Muscle layer of duodenum (tissue), 2 donors: ENCODE data around the gene GIMAP8.
"Not testable (repeated sequence)": the region's sequence is repeated elsewhere in the genome, so short reads cannot be mapped to it uniquely, and the experiment has no call there.

Experiments
- H3K27ac ChIP-seq: one replicate; pipeline ENCODE4 v1.7.0; 2013; ENCODE audit warnings: mild to moderate bottlenecking, low read length
- H3K27me3 ChIP-seq: one replicate; pipeline ENCODE4 v1.7.0; 2013; ENCODE audit warnings: low read depth, mild to moderate bottlenecking, control low read depth, low read length
- H3K36me3 ChIP-seq, 2 donors: one replicate each; pipeline ENCODE4 v1.7.0; 2013; ENCODE audit warnings: low read length in 2 of 2, control low read depth in 1 of 2, mild to moderate bottlenecking in 1 of 2; ENCODE audit not compliant: insufficient read depth in 2 of 2, control insufficient read depth in 1 of 2
- H3K4me1 ChIP-seq, 2 donors: one replicate each; pipeline ENCODE4 v1.7.0; 2013; ENCODE audit warnings: low read length in 2 of 2, mild to moderate bottlenecking in 2 of 2, control low read depth in 1 of 2, moderate library complexity in 1 of 2; ENCODE audit not compliant: insufficient read depth in 2 of 2, control insufficient read depth in 1 of 2
- H3K4me3 ChIP-seq, 2 donors: one replicate each; pipeline ENCODE4 v1.7.0; 2013; ENCODE audit warnings: low read length in 2 of 2, low read depth in 1 of 2, mild to moderate bottlenecking in 1 of 2
- H3K9me3 ChIP-seq, 2 donors: one replicate each; pipeline ENCODE4 v1.7.0; 2013; ENCODE audit warnings: low read length in 2 of 2, control low read depth in 1 of 2, mild to moderate bottlenecking in 1 of 2; ENCODE audit not compliant: control insufficient read depth in 1 of 2
- donor health status: healthy.

GIMAP8 gene

GRCh38 chr7:150457064-150457463 is 6.6 kb downstream of the GIMAP8 start:
- H3K36me3 ChIP-seq, H3K4me3 ChIP-seq, H3K27ac ChIP-seq, H3K27me3 ChIP-seq, H3K4me1 ChIP-seq: not testable (repeated sequence)
- H3K9me3 ChIP-seq, result peaks cover 4 to 25% of the 10 kb centered on the region in 2 donors

GRCh38 chr7:150458235-150458634 is 7.8 kb downstream of the GIMAP8 start:
- Histone ChIP-seq H3K9me3 (peaks cover 4 to 29% of the 10 kb centered on the region in 2 donors), H3K36me3 (no peaks in the 10 kb centered on the region), H3K27me3 (no peaks in the 10 kb centered on the region), H3K4me3 (no peak overlapping the region), H3K4me1 (no peaks in the 10 kb centered on the region), H3K27ac (no peak overlapping the region)

DNA sequence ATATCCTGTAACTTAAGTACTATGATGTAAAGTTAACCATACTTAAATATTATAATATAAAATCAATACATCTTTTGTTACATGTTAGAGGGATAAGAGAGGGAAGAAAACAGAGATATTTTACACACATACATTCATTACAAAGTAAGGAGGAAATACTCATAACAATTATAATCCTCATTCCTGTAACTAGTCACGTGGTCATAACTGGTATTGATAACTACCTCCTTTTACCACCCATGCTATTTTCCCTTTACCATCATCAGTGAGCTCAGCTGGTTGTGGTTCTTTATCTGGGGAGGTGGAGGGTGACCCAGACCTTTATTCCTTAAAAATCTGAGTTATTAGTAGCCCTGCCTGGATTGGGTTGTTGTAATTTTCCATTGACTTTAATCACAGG is 8.3 kb downstream of the GIMAP8 start:
- Histone ChIP-seq H3K4me3 (no peak overlapping the region), H3K27ac (no peak overlapping the region), H3K9me3 (peaks cover 4 to 30% of the 10 kb centered on the region in 2 donors), H3K27me3 (no peaks in the 10 kb centered on the region), H3K36me3 (no peaks in the 10 kb centered on the region), H3K4me1 (no peaks in the 10 kb centered on the region)

DNA sequence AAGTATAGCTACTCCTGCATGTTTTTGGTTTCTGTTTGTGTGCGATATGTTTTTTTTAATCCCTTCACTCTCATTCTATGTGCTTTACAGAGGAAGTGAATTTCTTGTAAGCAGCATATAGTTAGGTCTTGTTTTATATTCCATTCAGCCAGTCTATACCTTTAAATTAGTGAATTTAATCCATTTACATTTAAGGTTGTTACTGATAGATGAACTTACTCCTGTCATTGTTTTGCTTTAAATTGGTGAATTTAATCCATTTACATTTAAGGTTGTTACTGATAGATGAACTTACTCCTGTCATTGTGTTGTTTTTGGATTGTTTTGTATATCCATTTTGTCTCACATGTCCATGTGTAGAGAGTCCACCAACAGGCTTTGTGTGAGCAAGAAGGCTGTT is 11.1 kb downstream of the GIMAP8 start:
- Histone ChIP-seq H3K4me1 (no peaks in the 10 kb centered on the region), H3K9me3 (peaks cover under 1 to 26% of the 10 kb centered on the region in 2 donors), H3K4me3 (no peak overlapping the region)

GRCh38 chr7:150462413-150462812 is 12.0 kb downstream of the GIMAP8 start:
- H3K4me1 ChIP-seq, result no peaks in the 10 kb centered on the region
- peak overlapping the region in 1 of 2 donors; percentile 2 for H3K4me3 ChIP-seq
- H3K9me3 ChIP-seq, result peaks cover 0 to 26% of the 10 kb centered on the region in 2 donors
- no peaks in the 10 kb centered on the region for H3K27me3 ChIP-seq
- H3K36me3 ChIP-seq, result no peaks in the 10 kb centered on the region
- no peak overlapping the region for H3K27ac ChIP-seq

More for the DNA sequence above, 11.1 kb downstream of the GIMAP8 start:
- no peaks in the 10 kb centered on the region for H3K36me3 ChIP-seq
- H3K27ac ChIP-seq, result no peak overlapping the region
- no peaks in the 10 kb centered on the region for H3K27me3 ChIP-seq

- Histone ChIP-seq H3K4me3 (no peak overlapping the region), H3K36me3 (no peaks in the 10 kb centered on the region), H3K4me1 (no peaks in the 10 kb centered on the region), H3K9me3 (peaks cover 0 to 26% of the 10 kb centered on the region in 2 donors), H3K27me3 (no peaks in the 10 kb centered on the region), H3K27ac (no peak overlapping the region)
These were observed 13.0 kb downstream of the GIMAP8 start for GRCh38 chr7:150463461-150463860.

DNA sequence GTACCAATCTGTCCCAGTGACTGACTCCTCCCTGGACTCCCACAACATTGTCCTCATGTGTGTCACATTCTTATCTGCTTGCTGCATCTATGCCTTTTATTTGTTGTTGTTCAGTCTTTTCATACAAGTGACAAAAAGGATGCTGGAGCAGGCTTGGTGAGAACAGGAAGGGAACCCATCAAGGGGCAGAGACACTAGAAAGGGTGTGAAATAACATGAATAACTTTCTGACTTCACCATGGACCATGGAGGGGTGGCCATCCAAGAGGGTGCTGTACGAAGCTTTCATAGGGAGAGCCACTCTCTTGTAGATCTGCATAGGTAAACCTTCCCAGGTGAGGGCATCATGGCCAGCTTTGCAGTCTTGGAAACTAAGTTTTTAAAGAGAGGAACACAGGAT is 14.5 kb downstream of the GIMAP8 start:
- Histone ChIP-seq H3K27ac (no peak overlapping the region), H3K4me1 (no peaks in the 10 kb centered on the region)

GRCh38 chr7:150465414-150465813 is 15.0 kb downstream of the GIMAP8 start:
- no peak overlapping the region for H3K4me3 ChIP-seq
- no peaks in the 10 kb centered on the region for H3K4me1 ChIP-seq
- no peaks in the 10 kb centered on the region for H3K36me3 ChIP-seq
- H3K27ac ChIP-seq, result no peak overlapping the region
- H3K9me3 ChIP-seq, result peaks cover 0 to 21% of the 10 kb centered on the region in 2 donors
- H3K27me3 ChIP-seq, result no peaks in the 10 kb centered on the region

More for the DNA sequence above, 14.5 kb downstream of the GIMAP8 start:
- Histone ChIP-seq H3K9me3 (peaks cover 0 to 24% of the 10 kb centered on the region in 2 donors), H3K27me3 (no peaks in the 10 kb centered on the region), H3K4me3 (no peak overlapping the region), H3K36me3 (no peaks in the 10 kb centered on the region)

GRCh38 chr7:150466477-150466876 is 16.0 kb downstream of the GIMAP8 start:
- H3K9me3 ChIP-seq, result peaks cover 0 to 12% of the 10 kb centered on the region in 2 donors
- no peaks in the 10 kb centered on the region for H3K36me3 ChIP-seq
- H3K4me1 ChIP-seq, result no peaks in the 10 kb centered on the region
- H3K27me3 ChIP-seq, result no peaks in the 10 kb centered on the region
- H3K27ac ChIP-seq, result peak overlapping the region; percentile 36
- H3K4me3 ChIP-seq, result peak overlapping the region in 1 of 2 donors; percentile 19

DNA sequence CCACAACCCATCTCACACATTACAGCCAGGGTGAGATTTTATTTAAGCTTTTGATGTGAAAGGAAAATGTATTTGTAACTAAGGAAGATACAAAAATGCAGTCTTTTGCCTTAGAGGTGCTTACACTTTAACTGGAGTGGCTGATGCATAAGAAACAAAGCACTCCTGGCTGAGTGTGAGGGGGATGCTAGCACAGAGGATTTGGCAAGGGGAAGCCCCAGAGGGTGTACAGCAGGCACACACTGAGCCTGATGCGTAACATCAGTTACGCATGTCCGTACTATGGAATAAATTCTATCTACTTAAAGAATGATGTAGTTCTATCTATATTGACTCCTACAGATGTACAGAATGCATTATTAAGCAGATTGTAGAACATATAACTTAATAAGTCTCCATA is 17.8 kb downstream of the GIMAP8 start:
- H3K4me1 ChIP-seq, result no peaks in the 10 kb centered on the region
- H3K27me3 ChIP-seq, result no peaks in the 10 kb centered on the region
- no peaks in the 10 kb centered on the region for H3K36me3 ChIP-seq
- H3K4me3 ChIP-seq, result peak overlapping the region in 1 of 2 donors; percentile 30
- peak overlapping the region; percentile 5 for H3K27ac ChIP-seq
- H3K9me3 ChIP-seq, result peaks cover 0 to 3% of the 10 kb centered on the region in 2 donors

- H3K36me3 ChIP-seq, result no peaks in the 10 kb centered on the region
These were observed 21.5 kb downstream of the GIMAP8 start for GRCh38 chr7:150471886-150472285.

GRCh38 chr7:150473902-150474301 is 23.5 kb downstream of the GIMAP8 start:
- H3K9me3 ChIP-seq, result no peaks in the 10 kb centered on the region
- no peak overlapping the region for H3K4me3 ChIP-seq
- no peak overlapping the region for H3K27ac ChIP-seq
- no peaks in the 10 kb centered on the region for H3K4me1 ChIP-seq
- H3K27me3 ChIP-seq, result no peaks in the 10 kb centered on the region
- no peaks in the 10 kb centered on the region for H3K36me3 ChIP-seq

More at GRCh38 chr7:150471886-150472285, 21.5 kb downstream of the GIMAP8 start:
- Histone ChIP-seq H3K27ac (no peak overlapping the region), H3K9me3 (no peaks in the 10 kb centered on the region), H3K4me1 (no peaks in the 10 kb centered on the region), H3K4me3 (no peak overlapping the region), H3K27me3 (no peaks in the 10 kb centered on the region)
